ENCODE measurements around the gene MSANTD2. TPM values are rescaled to one million over a fixed set of nuclear protein-coding genes. Genes with fewer than 3 reads are reported as not detected.
A peak's percentile ranks its signal among the peaks of the same experiment; 100 is the strongest.

The MSANTD2 gene
- total and polyA plus RNA-seq, 9 of the 15 experiments (the other 6 are each of a cell fraction or from before 2014, with no cell fraction given) = 1.3 to 9.9 (median 5.3) TPM

DNA sequence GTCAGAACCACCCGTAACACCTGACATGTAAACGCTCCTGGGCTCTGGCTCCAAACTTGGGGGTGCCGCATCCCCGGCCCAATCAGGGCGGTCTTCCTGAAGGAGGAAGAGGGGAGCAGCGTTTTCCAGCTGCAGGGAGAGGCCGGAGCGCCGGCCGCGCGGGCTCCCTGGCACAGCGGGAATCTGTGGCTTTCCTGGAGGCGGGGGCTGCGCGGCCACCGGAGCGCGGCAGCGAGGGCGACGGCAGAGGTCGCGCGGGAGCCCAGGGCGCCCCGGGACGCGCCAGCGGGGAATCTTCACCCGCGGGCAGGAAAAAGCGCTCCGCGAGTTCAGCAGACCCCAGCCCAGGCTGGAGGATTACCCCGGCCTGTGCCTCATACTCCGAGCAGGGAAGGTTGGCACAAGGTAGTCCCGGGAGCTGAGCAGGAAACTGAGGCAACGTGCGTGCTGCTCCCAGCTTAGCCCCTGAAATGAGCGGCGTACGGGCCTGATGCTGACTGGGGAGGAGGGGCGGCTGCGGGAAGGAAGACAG, 37.5 kb downstream of the MSANTD2 start (continued):
- TF ChIP-seq, protein P1, sequence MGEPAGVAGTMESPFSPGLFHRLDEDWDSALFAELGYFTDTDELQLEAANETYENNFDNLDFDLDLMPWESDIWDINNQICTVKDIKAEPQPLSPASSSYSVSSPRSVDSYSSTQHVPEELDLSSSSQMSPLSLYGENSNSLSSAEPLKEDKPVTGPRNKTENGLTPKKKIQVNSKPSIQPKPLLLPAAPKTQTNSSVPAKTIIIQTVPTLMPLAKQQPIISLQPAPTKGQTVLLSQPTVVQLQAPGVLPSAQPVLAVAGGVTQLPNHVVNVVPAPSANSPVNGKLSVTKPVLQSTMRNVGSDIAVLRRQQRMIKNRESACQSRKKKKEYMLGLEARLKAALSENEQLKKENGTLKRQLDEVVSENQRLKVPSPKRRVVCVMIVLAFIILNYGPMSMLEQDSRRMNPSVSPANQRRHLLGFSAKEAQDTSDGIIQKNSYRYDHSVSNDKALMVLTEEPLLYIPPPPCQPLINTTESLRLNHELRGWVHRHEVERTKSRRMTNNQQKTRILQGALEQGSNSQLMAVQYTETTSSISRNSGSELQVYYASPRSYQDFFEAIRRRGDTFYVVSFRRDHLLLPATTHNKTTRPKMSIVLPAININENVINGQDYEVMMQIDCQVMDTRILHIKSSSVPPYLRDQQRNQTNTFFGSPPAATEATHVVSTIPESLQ (CRISPR knock-in tag; IDR thresholded peaks at IDR 0.05) = peak; percentile 66; the same call in 1 of the 2 replicates
- TF ChIP-seq ZKSCAN8 (CRISPR knock-in tag; IDR thresholded peaks at IDR 0.05) (no peak), NCOA6 (IDR thresholded peaks at IDR 0.05) (0 out of 2 replicates have a peak, but pooled peaks have one; percentile 16), CBX2 (IDR thresholded peaks at IDR 0.05; ENCODE audit: insufficient read depth, low read length, poor library complexity, severe bottlenecking) (no peak), ZNF3 (CRISPR knock-in tag; IDR thresholded peaks at IDR 0.05) (no peak), ESRRB (CRISPR knock-in tag; IDR thresholded peaks at IDR 0.05; ENCODE audit: borderline replicate concordance) (no peak), ZNF24 (IDR thresholded peaks at IDR 0.05) (no peak), ZNF583 (CRISPR knock-in tag; IDR thresholded peaks at IDR 0.05) (no peak), ZC3H11A (IDR thresholded peaks at IDR 0.05; ENCODE audit: low read depth, low read length) (no peak), MAZ (CRISPR knock-in tag; conservative IDR thresholded peaks at IDR 0.05 in 1 of 2, IDR thresholded peaks at IDR 0.05 in 1 of 2) (no peak; a peak in 1 of 4 replicates), DNMT1 (IDR thresholded peaks at IDR 0.05) (no peak), BMI1 (IDR thresholded peaks at IDR 0.05; ENCODE audit: low read length) (no peak), BDP1 (IDR thresholded peaks at IDR 0.05; ENCODE audit: insufficient read depth, insufficient read length) (no peak), KLF1 (tag; IDR thresholded peaks at IDR 0.05) (no peak), FOXJ2 (tag; IDR thresholded peaks at IDR 0.05) (no peak)
- TF ChIP-seq, protein P2, sequence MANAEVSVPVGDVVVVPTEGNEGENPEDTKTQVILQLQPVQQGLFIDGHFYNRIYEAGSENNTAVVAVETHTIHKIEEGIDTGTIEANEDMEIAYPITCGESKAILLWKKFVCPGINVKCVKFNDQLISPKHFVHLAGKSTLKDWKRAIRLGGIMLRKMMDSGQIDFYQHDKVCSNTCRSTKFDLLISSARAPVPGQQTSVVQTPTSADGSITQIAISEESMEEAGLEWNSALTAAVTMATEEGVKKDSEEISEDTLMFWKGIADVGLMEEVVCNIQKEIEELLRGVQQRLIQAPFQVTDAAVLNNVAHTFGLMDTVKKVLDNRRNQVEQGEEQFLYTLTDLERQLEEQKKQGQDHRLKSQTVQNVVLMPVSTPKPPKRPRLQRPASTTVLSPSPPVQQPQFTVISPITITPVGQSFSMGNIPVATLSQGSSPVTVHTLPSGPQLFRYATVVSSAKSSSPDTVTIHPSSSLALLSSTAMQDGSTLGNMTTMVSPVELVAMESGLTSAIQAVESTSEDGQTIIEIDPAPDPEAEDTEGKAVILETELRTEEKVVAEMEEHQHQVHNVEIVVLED (CRISPR knock-in tag; IDR thresholded peaks at IDR 0.05) = no peak
- TF ChIP-seq, protein P3, sequence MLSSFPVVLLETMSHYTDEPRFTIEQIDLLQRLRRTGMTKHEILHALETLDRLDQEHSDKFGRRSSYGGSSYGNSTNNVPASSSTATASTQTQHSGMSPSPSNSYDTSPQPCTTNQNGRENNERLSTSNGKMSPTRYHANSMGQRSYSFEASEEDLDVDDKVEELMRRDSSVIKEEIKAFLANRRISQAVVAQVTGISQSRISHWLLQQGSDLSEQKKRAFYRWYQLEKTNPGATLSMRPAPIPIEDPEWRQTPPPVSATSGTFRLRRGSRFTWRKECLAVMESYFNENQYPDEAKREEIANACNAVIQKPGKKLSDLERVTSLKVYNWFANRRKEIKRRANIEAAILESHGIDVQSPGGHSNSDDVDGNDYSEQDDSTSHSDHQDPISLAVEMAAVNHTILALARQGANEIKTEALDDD (IDR thresholded peaks at IDR 0.05) = no peak
- TF ChIP-seq, protein P4, sequence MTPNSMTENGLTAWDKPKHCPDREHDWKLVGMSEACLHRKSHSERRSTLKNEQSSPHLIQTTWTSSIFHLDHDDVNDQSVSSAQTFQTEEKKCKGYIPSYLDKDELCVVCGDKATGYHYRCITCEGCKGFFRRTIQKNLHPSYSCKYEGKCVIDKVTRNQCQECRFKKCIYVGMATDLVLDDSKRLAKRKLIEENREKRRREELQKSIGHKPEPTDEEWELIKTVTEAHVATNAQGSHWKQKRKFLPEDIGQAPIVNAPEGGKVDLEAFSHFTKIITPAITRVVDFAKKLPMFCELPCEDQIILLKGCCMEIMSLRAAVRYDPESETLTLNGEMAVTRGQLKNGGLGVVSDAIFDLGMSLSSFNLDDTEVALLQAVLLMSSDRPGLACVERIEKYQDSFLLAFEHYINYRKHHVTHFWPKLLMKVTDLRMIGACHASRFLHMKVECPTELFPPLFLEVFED (CRISPR knock-in tag; conservative IDR thresholded peaks at IDR 0.05) = no peak
- TF ChIP-seq, protein P5, sequence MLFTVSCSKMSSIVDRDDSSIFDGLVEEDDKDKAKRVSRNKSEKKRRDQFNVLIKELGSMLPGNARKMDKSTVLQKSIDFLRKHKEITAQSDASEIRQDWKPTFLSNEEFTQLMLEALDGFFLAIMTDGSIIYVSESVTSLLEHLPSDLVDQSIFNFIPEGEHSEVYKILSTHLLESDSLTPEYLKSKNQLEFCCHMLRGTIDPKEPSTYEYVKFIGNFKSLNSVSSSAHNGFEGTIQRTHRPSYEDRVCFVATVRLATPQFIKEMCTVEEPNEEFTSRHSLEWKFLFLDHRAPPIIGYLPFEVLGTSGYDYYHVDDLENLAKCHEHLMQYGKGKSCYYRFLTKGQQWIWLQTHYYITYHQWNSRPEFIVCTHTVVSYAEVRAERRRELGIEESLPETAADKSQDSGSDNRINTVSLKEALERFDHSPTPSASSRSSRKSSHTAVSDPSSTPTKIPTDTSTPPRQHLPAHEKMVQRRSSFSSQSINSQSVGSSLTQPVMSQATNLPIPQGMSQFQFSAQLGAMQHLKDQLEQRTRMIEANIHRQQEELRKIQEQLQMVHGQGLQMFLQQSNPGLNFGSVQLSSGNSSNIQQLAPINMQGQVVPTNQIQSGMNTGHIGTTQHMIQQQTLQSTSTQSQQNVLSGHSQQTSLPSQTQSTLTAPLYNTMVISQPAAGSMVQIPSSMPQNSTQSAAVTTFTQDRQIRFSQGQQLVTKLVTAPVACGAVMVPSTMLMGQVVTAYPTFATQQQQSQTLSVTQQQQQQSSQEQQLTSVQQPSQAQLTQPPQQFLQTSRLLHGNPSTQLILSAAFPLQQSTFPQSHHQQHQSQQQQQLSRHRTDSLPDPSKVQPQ (CRISPR knock-in tag; IDR thresholded peaks at IDR 0.05; ENCODE audit: borderline replicate concordance) = no peak
